ENCODE results near the gene DOHH. TPM values are rescaled to one million over a fixed set of nuclear protein-coding genes. Genes with fewer than 3 reads are reported as not detected.
A peak's percentile ranks its signal among the peaks of the same experiment; 100 is the strongest.

DOHH gene
- total and polyA plus RNA-seq, 7 donors = 7.2 to 22.5 (median 16.9) TPM

DNA sequence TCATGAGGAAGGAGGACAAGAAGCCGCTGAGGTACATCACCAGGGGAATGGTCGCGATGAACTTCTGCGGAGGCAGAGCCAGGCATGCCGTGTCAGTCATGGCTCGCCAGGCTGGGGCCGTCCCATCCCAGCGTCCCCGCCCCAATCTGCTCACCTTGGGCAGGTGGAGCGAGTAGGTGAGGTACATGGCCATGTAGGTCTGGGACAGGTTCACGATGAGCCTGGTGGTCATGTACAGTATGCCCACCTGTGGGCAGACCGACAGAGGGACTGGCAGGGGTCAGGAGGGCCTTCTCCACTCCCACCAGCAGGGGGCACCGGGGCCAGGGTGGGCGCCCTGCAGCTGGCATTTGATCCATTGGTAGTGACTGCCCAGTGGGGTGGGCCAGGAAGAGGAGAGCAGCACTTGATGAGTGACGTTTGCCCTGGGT, 46.8 kb upstream of the DOHH start:
- Histone ChIP-seq H3K4me1 (no peaks in the 10 kb centered on the region), H3K27ac (no peak overlapping the region), H3K27me3 (no peaks in the 10 kb centered on the region), H3K36me3 (peaks cover 0 to 16% (median 3%) of the 10 kb centered on the region in 4 donors), H3K9me3 (no peaks in the 10 kb centered on the region), H3K4me3 (no peak overlapping the region)
- TF ChIP-seq EP300 (IDR thresholded peaks at IDR 0.05) (no peak), POLR2A (IDR thresholded peaks at IDR 0.05) (no peak), POLR2AphosphoS5 (IDR thresholded peaks at IDR 0.05) (no peak)
- TF ChIP-seq, protein P1, sequence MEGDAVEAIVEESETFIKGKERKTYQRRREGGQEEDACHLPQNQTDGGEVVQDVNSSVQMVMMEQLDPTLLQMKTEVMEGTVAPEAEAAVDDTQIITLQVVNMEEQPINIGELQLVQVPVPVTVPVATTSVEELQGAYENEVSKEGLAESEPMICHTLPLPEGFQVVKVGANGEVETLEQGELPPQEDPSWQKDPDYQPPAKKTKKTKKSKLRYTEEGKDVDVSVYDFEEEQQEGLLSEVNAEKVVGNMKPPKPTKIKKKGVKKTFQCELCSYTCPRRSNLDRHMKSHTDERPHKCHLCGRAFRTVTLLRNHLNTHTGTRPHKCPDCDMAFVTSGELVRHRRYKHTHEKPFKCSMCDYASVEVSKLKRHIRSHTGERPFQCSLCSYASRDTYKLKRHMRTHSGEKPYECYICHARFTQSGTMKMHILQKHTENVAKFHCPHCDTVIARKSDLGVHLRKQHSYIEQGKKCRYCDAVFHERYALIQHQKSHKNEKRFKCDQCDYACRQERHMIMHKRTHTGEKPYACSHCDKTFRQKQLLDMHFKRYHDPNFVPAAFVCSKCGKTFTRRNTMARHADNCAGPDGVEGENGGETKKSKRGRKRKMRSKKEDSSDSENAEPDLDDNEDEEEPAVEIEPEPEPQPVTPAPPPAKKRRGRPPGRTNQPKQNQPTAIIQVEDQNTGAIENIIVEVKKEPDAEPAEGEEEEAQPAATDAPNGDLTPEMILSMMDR (IDR thresholded peaks at IDR 0.05) = peak in 2 of 4 experiments; percentile 11 to 37
- WGBS, 2 donors = 87 to 93% methylated on average over 15 of the region's 15 CpGs
- intact Hi-C loops (cut with DNase I) = no loop called here
- DNase-seq = no peak

DNA sequence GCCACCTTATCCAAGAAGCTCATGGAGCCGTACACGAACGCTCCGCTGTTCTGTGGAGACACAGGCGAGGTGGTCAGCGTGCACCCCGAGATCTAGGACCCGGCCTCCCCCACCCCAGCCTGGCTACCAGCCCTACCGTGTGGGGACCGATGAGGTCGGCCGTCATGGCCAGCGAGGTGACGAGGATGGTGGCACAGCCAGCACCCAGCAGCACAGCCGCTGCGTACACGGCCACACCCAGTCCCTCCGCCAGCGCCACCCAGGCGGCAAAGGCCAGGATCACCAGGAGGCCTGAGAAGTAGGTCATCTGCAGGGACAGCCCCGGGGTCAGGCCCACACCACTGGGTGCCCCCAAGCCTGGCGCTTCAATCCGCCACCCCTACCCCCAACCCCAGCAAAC, 45.6 kb upstream of the DOHH start:
- TF ChIP-seq, protein P1 (IDR thresholded peaks at IDR 0.05) = no peak
- TF ChIP-seq POLR2A (IDR thresholded peaks at IDR 0.05) = no peak
- no peak for TF ChIP-seq EP300 (IDR thresholded peaks at IDR 0.05)
- TF ChIP-seq POLR2AphosphoS5 (IDR thresholded peaks at IDR 0.05) = no peak
- 82 to 88% methylated on average over 23 of the region's 23 CpGs for WGBS, 2 donors
- H3K36me3 ChIP-seq = peaks cover 0 to 16% (median 3%) of the 10 kb centered on the region in 4 donors
- no peaks in the 10 kb centered on the region for H3K9me3 ChIP-seq
- no peaks in the 10 kb centered on the region for H3K27me3 ChIP-seq
- no peak overlapping the region for H3K27ac ChIP-seq
- no peak for DNase-seq
- H3K4me3 ChIP-seq = no peak overlapping the region
- intact Hi-C loops (cut with DNase I) = no loop called here
- no peaks in the 10 kb centered on the region for H3K4me1 ChIP-seq

DNA sequence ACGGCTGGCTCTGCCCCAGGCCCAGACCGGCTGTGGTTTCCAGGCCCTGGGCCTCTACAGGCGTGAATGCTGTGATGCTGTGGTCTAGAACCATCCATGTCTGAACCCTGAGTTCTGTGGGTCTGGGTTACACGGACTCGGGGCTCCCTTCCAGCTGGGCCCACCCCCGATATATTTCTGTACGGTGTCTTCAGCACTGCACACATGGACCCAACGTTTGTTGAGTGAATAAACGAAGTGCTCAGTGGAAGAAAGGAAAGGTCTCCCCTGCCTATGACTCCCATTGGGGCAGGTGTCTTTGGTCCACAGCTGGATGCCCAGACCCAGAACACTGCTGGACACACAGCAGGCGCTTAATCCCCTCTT, 45.2 kb upstream of the DOHH start:
- DNase-seq = no peak
- peaks cover 0 to 16% (median under 1%) of the 10 kb centered on the region in 4 donors for H3K36me3 ChIP-seq
- intact Hi-C loops (cut with DNase I) = loop anchor here (1.0 kb wide), 1 partner anchor 73 kb away; no protein-coding TSS in a partner anchor
- H3K9me3 ChIP-seq = no peaks in the 10 kb centered on the region
- no peak overlapping the region for H3K27ac ChIP-seq
- 77 to 78% methylated on average over 10 of the region's 10 CpGs for WGBS, 2 donors
- no peaks in the 10 kb centered on the region for H3K4me1 ChIP-seq
- no peaks in the 10 kb centered on the region for H3K27me3 ChIP-seq
- no peak overlapping the region for H3K4me3 ChIP-seq
- TF ChIP-seq POLR2AphosphoS5 (IDR thresholded peaks at IDR 0.05) (no peak), EP300 (IDR thresholded peaks at IDR 0.05) (no peak), POLR2A (IDR thresholded peaks at IDR 0.05) (no peak)
- TF ChIP-seq, protein P1 (IDR thresholded peaks at IDR 0.05) = no peak

DNA sequence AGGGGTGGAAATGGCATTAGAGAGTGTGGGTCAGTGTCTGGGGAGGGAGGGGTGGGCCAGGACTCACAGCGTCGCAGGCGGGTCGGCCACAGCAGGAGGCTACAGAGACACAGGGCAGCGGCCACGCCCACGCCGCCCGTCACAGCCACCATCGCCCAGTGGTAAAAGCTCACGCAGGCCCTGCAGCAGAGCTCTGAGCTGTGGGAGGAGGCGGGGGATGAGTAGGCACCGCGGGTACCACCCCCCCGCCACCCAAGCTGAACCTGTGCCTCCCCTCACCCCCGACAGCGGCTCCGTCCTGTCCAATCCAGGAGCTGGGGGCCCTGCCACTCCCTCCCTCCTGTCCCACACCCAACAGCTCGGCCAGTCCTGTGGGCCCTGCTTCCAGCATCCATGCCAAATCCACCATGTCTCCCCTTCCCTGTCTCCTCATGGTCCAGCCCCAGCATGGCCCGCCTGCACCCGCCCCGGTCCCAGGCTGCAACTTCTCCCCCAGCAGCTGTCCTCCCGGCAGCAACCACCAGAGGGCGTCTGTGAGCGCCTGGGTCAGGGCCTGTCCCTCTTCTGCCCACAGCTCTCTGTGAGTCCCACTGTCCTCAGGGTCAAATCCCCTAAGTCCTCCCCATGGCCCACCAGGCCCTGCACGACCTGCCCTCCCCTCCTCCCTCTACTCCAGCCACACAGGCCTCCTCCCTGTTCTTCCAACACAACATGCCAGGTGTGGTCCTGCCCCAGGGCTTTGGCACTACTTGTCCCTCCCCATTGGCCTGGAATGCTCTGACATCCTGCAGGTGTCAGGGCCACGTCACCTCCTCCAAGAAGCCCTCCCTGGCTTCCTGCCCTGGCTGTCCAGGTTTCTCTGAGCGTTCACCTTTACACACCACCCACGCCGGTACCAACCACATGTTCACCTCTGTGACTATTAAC, 44.5 kb upstream of the DOHH start:
- no peaks in the 10 kb centered on the region for H3K27me3 ChIP-seq
- peaks cover 0 to 16% (median 0%) of the 10 kb centered on the region in 4 donors for H3K36me3 ChIP-seq
- no peak overlapping the region for H3K4me3 ChIP-seq
- intact Hi-C loops (cut with DNase I) = loop anchor here (1.0 kb wide), 1 partner anchor 73 kb away; no protein-coding TSS in a partner anchor
- WGBS, 2 donors = 47 to 67% methylated on average over 30 of the region's 30 CpGs
- peak overlapping the region in 1 of 4 donors; percentile 17 for H3K27ac ChIP-seq
- TF ChIP-seq, protein P1 (IDR thresholded peaks at IDR 0.05) = peak; percentile 91 to 96 (median 92)
- no peak for TF ChIP-seq POLR2AphosphoS5 (IDR thresholded peaks at IDR 0.05)
- TF ChIP-seq POLR2A (IDR thresholded peaks at IDR 0.05) = no peak
- no peaks in the 10 kb centered on the region for H3K4me1 ChIP-seq
- H3K9me3 ChIP-seq = no peaks in the 10 kb centered on the region
- DNase-seq = peak; percentile 82

All from sigmoid colon (tissue), 7 donors.